Breast epithelium (tissue), 4 donors: Measurements from ENCODE around the gene RRAS2. TPM values are rescaled to one million over a fixed set of nuclear protein-coding genes. Genes with fewer than 3 reads are reported as not detected.
A peak's percentile ranks its signal among the peaks of the same experiment; 100 is the strongest.

Experiments
- DNase-seq, 2 donors: peaks; one replicate each; pipeline ENCODE4 v3.0.0-alpha.2; 2019; ENCODE audit warnings: low spot score in 2 of 2
- H3K27ac ChIP-seq, 2 donors: fragments of 200-600 bp; sonication (generic) in 1 of 2; one replicate each; pipeline ENCODE4 v1.5.1; 2016 to 2019; ENCODE audit warnings: mild to moderate bottlenecking in 1 of 2
- H3K27me3 ChIP-seq, 2 donors: fragments of 200-600 bp; sonication (generic) in 1 of 2; one replicate each; pipeline versions ENCODE4 v1.5.1 to v1.6.0; 2017 to 2019; ENCODE audit warnings: control low read depth in 1 of 2, mild to moderate bottlenecking in 1 of 2
- H3K36me3 ChIP-seq: fragments of 200-600 bp; one replicate; pipeline ENCODE4 v1.5.1; 2019
- H3K4me1 ChIP-seq, 2 donors: fragments of 200-600 bp; sonication (generic); one replicate each; pipeline ENCODE4 v1.5.1; 2016 to 2019; ENCODE audit warnings: control low read depth in 1 of 2
- H3K4me3 ChIP-seq, 3 donors: fragments of 200-600 bp; sonication (generic); 1 replicate in 2 of 3; 2 replicates in 1 of 3; pipeline ENCODE4 v1.5.1; 2016 to 2019; ENCODE audit warnings: mild to moderate bottlenecking in 3 of 3, moderate library complexity in 2 of 3
- H3K9me3 ChIP-seq, 2 donors: fragments of 200-600 bp; sonication (generic) in 1 of 2; one replicate each; pipeline ENCODE4 v1.5.1; 2016 to 2019; ENCODE audit warnings: control low read depth in 1 of 2
- CTCF ChIP-seq, 3 donors: fragments of 450-650 bp; IDR thresholded peaks; one replicate each; pipeline ENCODE4 v1.5.1; 2016 to 2017; ENCODE audit warnings: antibody characterized with exemption in 3 of 3, mild to moderate bottlenecking in 3 of 3, moderate library complexity in 3 of 3
- POLR2A ChIP-seq: fragments of 450-650 bp; IDR thresholded peaks from one replicate; pipeline ENCODE4 v1.6.1; 2016; ENCODE audit warnings: antibody characterized with exemption, mild to moderate bottlenecking, moderate library complexity
- POLR2AphosphoS5 ChIP-seq, 3 donors: sonication (generic); formaldehyde crosslinking; IDR thresholded peaks; one replicate each; pipeline ENCODE4 v1.6.1; 2017; ENCODE audit warnings: antibody characterized with exemption in 3 of 3
- intact Hi-C: fragments of 100-400 bp; cut with DNase I; formaldehyde crosslinking; loops from one replicate; pipeline ENCODE4 v1.15.1; 2023; ENCODE audit warnings: low total_unique reads
- total RNA-seq, 3 donors: library from RNA; depleted of rRNA; stranded (reverse); fragments of >200 nt; gene quantifications; one replicate each; pipeline ENCODE4 v1.1.0, GENCODE V29; 2016

RRAS2 gene
- total RNA-seq, 3 donors from 2014 or later = 37.4 to 58.1 (median 46.4) TPM

- TF ChIP-seq CTCF (IDR thresholded peaks at IDR 0.05) (no peak), POLR2A (no peak), POLR2AphosphoS5 (IDR thresholded peaks at IDR 0.05) (no peak)
- Histone ChIP-seq H3K27me3 (no peaks in the 10 kb centered on the region), H3K27ac (no peak overlapping the region), H3K4me3 (no peak overlapping the region), H3K36me3 (no peaks in the 10 kb centered on the region), H3K4me1 (no peaks in the 10 kb centered on the region), H3K9me3 (no peaks in the 10 kb centered on the region)
- intact Hi-C loops = no loop called here
- DNase-seq = no peak
Measured at GRCh38 chr11:14378171-14378570, 19.2 kb upstream of the RRAS2 start.

GRCh38 chr11:14376920-14377319 lies 17.9 kb upstream of the RRAS2 start:
- no peak overlapping the region for H3K4me3 ChIP-seq
- DNase-seq = no peak
- no peaks in the 10 kb centered on the region for H3K27me3 ChIP-seq
- intact Hi-C loops = no loop called here
- no peaks in the 10 kb centered on the region for H3K4me1 ChIP-seq
- H3K9me3 ChIP-seq = no peaks in the 10 kb centered on the region
- H3K27ac ChIP-seq = no peak overlapping the region
- H3K36me3 ChIP-seq = no peaks in the 10 kb centered on the region
- TF ChIP-seq CTCF (IDR thresholded peaks at IDR 0.05) (no peak), POLR2AphosphoS5 (IDR thresholded peaks at IDR 0.05) (no peak)

GRCh38 chr11:14374922-14375830 lies 16.2 kb upstream of the RRAS2 start:
- TF ChIP-seq POLR2AphosphoS5 (IDR thresholded peaks at IDR 0.05) (no peak), CTCF (IDR thresholded peaks at IDR 0.05) (no peak), POLR2A (no peak)
- DNase-seq = no peak
- Histone ChIP-seq H3K27ac (no peak overlapping the region), H3K4me3 (no peak overlapping the region), H3K4me1 (no peaks in the 10 kb centered on the region), H3K27me3 (no peaks in the 10 kb centered on the region), H3K36me3 (no peaks in the 10 kb centered on the region), H3K9me3 (no peaks in the 10 kb centered on the region)
- intact Hi-C loops = no loop called here

GRCh38 chr11:14373941-14374646 lies 15.1 kb upstream of the RRAS2 start:
- Histone ChIP-seq H3K36me3 (no peaks in the 10 kb centered on the region), H3K27ac (no peak overlapping the region), H3K9me3 (no peaks in the 10 kb centered on the region), H3K27me3 (no peaks in the 10 kb centered on the region), H3K4me3 (no peak overlapping the region), H3K4me1 (no peaks in the 10 kb centered on the region)
- intact Hi-C loops = no loop called here
- TF ChIP-seq POLR2A = no peak
- TF ChIP-seq CTCF (IDR thresholded peaks at IDR 0.05) = no peak
- TF ChIP-seq POLR2AphosphoS5 (IDR thresholded peaks at IDR 0.05) = peak in 1 of 3 donors; percentile 30
- peak in 1 of 2 donors; percentile 53 for DNase-seq

- no peak for DNase-seq
- intact Hi-C loops = no loop called here
- no peaks in the 10 kb centered on the region for H3K36me3 ChIP-seq
- TF ChIP-seq POLR2AphosphoS5 (IDR thresholded peaks at IDR 0.05) (no peak), POLR2A (no peak), CTCF (IDR thresholded peaks at IDR 0.05) (no peak)
- no peak overlapping the region for H3K27ac ChIP-seq
- no peaks in the 10 kb centered on the region for H3K27me3 ChIP-seq
- H3K4me3 ChIP-seq = no peak overlapping the region
- H3K9me3 ChIP-seq = no peaks in the 10 kb centered on the region
- H3K4me1 ChIP-seq = no peaks in the 10 kb centered on the region
Measured at GRCh38 chr11:14372011-14372410, 13.0 kb upstream of the RRAS2 start.
